ENCODE data around the gene PRDM16. TPM values are rescaled to one million over a fixed set of nuclear protein-coding genes. Genes with fewer than 3 reads are reported as not detected.

PRDM16 gene
- total and polyA plus RNA-seq, 2 experiments from 2014 or later = 41.8 to 55.8 TPM

- Histone ChIP-seq H3K27me3 (no peaks in the 10 kb centered on the region), H3K4me1 (ENCODE audit: low read depth) (peaks cover 65% of the 10 kb centered on the region), H3K27ac (peak overlapping the region; percentile 26), H3K36me3 (no peaks in the 10 kb centered on the region), H3K4me3 (no peak overlapping the region), H3K9me3 (ENCODE audit: low read depth) (no peaks in the 10 kb centered on the region)
- TF ChIP-seq CTCF (IDR thresholded peaks at IDR 0.05; ENCODE audit: low read depth, low read length) = no peak
- no peak for DNase-seq (ENCODE audit: low read depth in 1 of 2, low spot score in 1 of 2)
Observed at GRCh38 chr1:3316340-3316943, 247.4 kb downstream of the PRDM16 start.

DNA sequence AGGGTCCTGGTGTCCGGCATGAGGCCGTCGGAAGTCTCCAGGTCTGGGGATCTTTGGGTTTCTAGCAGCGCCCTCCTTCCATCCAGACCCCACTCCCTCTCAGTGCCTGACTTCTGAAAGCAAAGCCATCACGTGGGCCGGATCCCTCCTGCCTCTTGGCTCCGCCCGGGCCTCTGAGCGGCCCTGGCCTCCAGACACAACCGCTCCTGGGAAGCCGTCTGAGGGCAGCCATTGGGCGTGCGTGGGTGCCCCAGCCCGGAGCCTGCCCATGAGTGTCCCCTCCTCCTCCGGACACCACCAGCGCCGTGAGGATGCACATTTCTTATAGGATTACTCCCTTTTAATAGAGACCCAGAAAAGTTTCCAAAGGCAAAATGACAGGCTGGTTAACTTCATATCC is 248.5 kb downstream of the PRDM16 start:
- H3K36me3 ChIP-seq = no peaks in the 10 kb centered on the region
- H3K4me3 ChIP-seq = no peak overlapping the region
- peaks cover 75% of the 10 kb centered on the region for H3K4me1 ChIP-seq (ENCODE audit: low read depth)
- no peak for TF ChIP-seq CTCF (IDR thresholded peaks at IDR 0.05; ENCODE audit: low read depth, low read length)
- no peak overlapping the region for H3K27ac ChIP-seq
- H3K27me3 ChIP-seq = no peaks in the 10 kb centered on the region
- no peak for DNase-seq (ENCODE audit: low read depth in 1 of 2, low spot score in 1 of 2)
- H3K9me3 ChIP-seq (ENCODE audit: low read depth) = no peaks in the 10 kb centered on the region

- TF ChIP-seq CTCF (IDR thresholded peaks at IDR 0.05; ENCODE audit: low read depth, low read length) = no peak
- H3K36me3 ChIP-seq = no peaks in the 10 kb centered on the region
- H3K9me3 ChIP-seq (ENCODE audit: low read depth) = no peaks in the 10 kb centered on the region
- no peaks in the 10 kb centered on the region for H3K27me3 ChIP-seq
- no peak for DNase-seq (ENCODE audit: low read depth in 1 of 2, low spot score in 1 of 2)
- no peak overlapping the region for H3K4me3 ChIP-seq
- H3K4me1 ChIP-seq (ENCODE audit: low read depth) = peaks cover 76% of the 10 kb centered on the region
- H3K27ac ChIP-seq = no peak overlapping the region
Observed at GRCh38 chr1:3318329-3318728, 249.3 kb downstream of the PRDM16 start.

DNA sequence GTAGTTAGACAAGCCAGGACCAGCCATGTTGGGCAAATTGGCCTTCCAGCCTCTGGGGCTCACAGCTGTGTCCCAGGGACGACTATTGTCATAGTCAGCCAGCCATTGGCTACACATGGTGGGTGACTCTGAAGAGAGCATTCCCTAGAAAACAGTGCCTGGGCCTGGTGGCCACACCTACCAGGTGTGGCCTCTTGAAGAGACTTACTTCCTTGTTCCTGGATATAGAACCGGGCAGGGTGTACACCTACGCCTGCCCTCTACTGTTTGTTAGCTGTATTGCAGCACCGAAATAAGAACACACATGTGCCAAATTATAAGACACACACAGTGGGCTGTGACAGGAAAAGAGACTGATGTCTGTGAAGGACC is 250.9 kb downstream of the PRDM16 start:
- H3K27me3 ChIP-seq = no peaks in the 10 kb centered on the region
- H3K36me3 ChIP-seq = no peaks in the 10 kb centered on the region
- H3K27ac ChIP-seq = peak overlapping the region; percentile 89
- H3K4me3 ChIP-seq = no peak overlapping the region
- peak; percentile 65 to 74 for DNase-seq (ENCODE audit: low read depth in 1 of 2, low spot score in 1 of 2)
- no peaks in the 10 kb centered on the region for H3K9me3 ChIP-seq (ENCODE audit: low read depth)
- peak; percentile 80 for TF ChIP-seq CTCF (IDR thresholded peaks at IDR 0.05; ENCODE audit: low read depth, low read length)
- peaks cover 72% of the 10 kb centered on the region for H3K4me1 ChIP-seq (ENCODE audit: low read depth)

GRCh38 chr1:3320246-3321152 is 251.5 kb downstream of the PRDM16 start:
- no peaks in the 10 kb centered on the region for H3K27me3 ChIP-seq
- DNase-seq (ENCODE audit: low read depth in 1 of 2, low spot score in 1 of 2) = no peak
- H3K4me3 ChIP-seq = peak overlapping the region; percentile 8
- H3K27ac ChIP-seq = peak overlapping the region; percentile 89
- TF ChIP-seq CTCF (IDR thresholded peaks at IDR 0.05; ENCODE audit: low read depth, low read length) = no peak
- peaks cover 66% of the 10 kb centered on the region for H3K4me1 ChIP-seq (ENCODE audit: low read depth)
- H3K36me3 ChIP-seq = no peaks in the 10 kb centered on the region
- no peaks in the 10 kb centered on the region for H3K9me3 ChIP-seq (ENCODE audit: low read depth)

All from cardiac muscle cell (in vitro differentiated cells and primary cell).